NT2/D1 (cell line): ENCODE results near the gene ANKRD61.

Experiments used
- SUZ12 ChIP-seq: IDR thresholded peaks from 2 replicates; pipeline ENCODE4 v1.6.1; 2011; ENCODE audit not compliant: insufficient read length, insufficient read depth; ENCODE audit errors: extremely low read depth
- YY1 ChIP-seq: IDR thresholded peaks from 2 replicates; pipeline ENCODE4 v1.6.1; 2011; ENCODE audit not compliant: insufficient read length, insufficient read depth
- ZNF274 ChIP-seq: IDR thresholded peaks from 2 replicates; pipeline ENCODE4 v1.6.1; 2011; ENCODE audit warnings: mild to moderate bottlenecking, low read depth, low read length

DNA sequence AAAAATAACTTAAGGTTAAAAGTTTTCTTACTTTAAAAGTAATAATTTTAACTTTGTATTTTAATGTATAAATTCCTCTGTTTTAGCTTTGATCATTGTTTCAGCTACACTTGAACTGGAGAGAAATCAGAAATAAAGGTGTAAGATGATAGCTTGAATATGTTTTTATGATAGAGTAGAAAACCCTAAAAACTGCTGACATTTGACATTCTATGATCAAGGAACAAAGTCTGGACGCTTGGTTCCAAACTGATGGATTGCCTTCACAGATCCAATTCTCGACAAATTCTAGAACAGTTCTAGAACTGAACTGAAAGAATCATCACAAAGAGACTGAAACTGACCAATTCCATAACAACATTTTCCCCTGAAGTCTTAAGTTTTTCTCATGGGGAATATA is at the start of gene ANKRD61:
- TF ChIP-seq ZNF274 (no peak), YY1 (no peak), SUZ12 (no peak)
